ENCODE results near the gene TMEM19.

Gene TMEM19
- long read RNA-seq, donor 1, full-length matches to known transcripts: 7 of 13 reads
- long read RNA-seq, donor 1, partial matches to known transcripts: 6 of 13 reads
- long read RNA-seq, donor 1, other reads (novel, unspliced or antisense): 0 of 13 reads
- long read RNA-seq, donor 2, full-length matches to known transcripts: 5 of 11 reads
- long read RNA-seq, donor 2, partial matches to known transcripts: 6 of 11 reads
- long read RNA-seq, donor 2, other reads (novel, unspliced or antisense): 0 of 11 reads
- long read RNA-seq, donor 3, full-length matches to known transcripts: 3 of 3 reads
- long read RNA-seq, donor 3, partial matches to known transcripts: 0 of 3 reads
- long read RNA-seq, donor 3, other reads (novel, unspliced or antisense): 0 of 3 reads
- long read RNA-seq, donor 4, full-length matches to known transcripts: 7 of 7 reads
- long read RNA-seq, donor 4, partial matches to known transcripts: 0 of 7 reads
- long read RNA-seq, donor 4, other reads (novel, unspliced or antisense): 0 of 7 reads
- long read RNA-seq, donor 5, full-length matches to known transcripts: 9 of 9 reads
- long read RNA-seq, donor 5, partial matches to known transcripts: 0 of 9 reads
- long read RNA-seq, donor 5, other reads (novel, unspliced or antisense): 0 of 9 reads
- long read RNA-seq, donor 6, full-length matches to known transcripts: 14 of 24 reads
- long read RNA-seq, donor 6, partial matches to known transcripts: 10 of 24 reads
- long read RNA-seq, donor 6, other reads (novel, unspliced or antisense): 0 of 24 reads
- long read RNA-seq, donor 7, full-length matches to known transcripts: 11 of 11 reads
- long read RNA-seq, donor 7, partial matches to known transcripts: 0 of 11 reads
- long read RNA-seq, donor 7, other reads (novel, unspliced or antisense): 0 of 11 reads
- long read RNA-seq, donor 8, full-length matches to known transcripts: 6 of 14 reads
- long read RNA-seq, donor 8, partial matches to known transcripts: 8 of 14 reads
- long read RNA-seq, donor 8, other reads (novel, unspliced or antisense): 0 of 14 reads

- DNase-seq: peak; percentile 98
Observed at GRCh38 chr12:71685914-71686657, at the start of gene TMEM19. Gene TMEM19 (plus strand): TSS chr12:71686082. CDS start chr12:71686681, 599 bp downstream.

GRCh38 chr12:71636704-71637115 is 49.2 kb upstream of the TMEM19 start:
- DNase-seq: peak; percentile 11

DNA sequence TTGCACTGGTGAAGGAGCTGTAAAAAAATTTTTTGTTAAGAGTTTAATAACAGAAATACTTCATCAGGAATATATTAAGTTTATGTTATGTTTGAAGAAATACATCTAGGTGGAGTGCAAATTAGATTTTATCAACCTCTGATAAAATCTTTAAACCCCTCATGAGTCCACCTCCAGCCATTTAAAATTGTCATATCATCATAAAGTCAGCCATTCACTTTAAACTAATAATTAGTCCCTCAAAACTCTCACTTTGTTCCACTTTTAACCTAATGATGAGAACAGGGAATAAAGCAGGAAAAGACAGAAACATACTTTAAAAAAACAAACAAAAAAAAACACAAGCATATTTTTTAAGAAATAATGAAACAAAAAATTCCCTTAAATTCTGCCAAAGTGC is 47.4 kb upstream of the TMEM19 start:
- DNase-seq: no peak

GRCh38 chr12:71639341-71639760 is 46.5 kb upstream of the TMEM19 start:
- DNase-seq: no peak

GRCh38 chr12:71640316-71640715 is 45.6 kb upstream of the TMEM19 start:
- no peak for DNase-seq

DNA sequence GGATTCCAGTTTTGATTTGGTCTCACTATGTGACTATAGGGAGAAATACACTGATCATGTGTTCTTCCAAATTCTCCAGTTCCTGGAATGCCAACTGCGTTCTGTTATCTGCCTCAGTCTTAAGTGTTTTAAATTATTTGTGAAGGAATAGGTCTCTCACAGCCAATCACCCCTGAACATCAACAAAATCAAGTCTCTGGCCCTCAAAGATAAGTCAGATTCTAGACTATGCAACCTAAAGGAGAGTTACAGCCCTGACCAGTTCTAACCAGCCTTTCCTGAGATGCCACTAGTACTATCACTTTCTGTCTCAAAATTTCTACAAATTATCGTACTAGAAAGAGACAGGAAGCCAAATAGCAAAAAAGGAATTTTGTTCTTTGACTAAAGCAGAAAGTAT is 44.5 kb upstream of the TMEM19 start:
- no peak for DNase-seq

DNA sequence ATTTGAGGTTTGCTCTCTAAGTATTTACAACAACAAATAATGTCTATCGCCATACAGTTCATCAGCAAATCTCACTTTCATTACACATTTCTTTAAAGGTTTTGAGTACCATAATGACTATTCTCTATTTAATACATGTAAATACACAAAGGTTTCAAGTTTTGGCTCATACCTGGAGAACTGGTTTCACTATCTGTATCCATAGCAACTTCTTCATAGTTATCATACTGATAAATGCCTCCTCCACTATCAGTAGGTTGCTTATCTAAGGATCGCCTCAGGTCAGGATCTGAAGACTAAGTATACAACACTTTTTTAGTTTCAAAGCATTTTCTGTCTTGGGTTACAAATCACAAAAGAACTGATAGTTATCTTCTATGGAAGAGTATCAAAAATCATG is 43.6 kb upstream of the TMEM19 start:
- no peak for DNase-seq

GRCh38 chr12:71645268-71645667 is 40.6 kb upstream of the TMEM19 start:
- DNase-seq: no peak

- no peak for DNase-seq
Observed at GRCh38 chr12:71646512-71646911, 39.4 kb upstream of the TMEM19 start.

DNA sequence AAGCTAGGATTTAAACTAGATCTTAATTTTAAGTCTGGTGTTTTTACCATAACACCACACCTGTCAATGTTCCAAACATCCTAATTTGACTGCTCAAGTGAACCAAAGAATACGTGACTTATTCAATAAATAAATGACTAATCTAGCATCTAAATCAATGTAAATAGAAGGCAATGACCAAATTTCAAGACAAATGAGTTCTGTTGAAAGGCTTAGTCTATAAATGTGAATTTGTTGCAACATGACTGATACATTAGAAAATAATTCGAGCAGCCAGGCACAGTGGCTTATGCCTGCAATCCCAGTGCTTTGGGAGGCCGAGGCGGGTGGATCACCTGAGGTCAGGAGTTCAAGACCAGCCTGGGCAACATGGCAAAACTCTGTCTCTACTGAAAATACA is 37.3 kb upstream of the TMEM19 start:
- no peak for DNase-seq

DNA sequence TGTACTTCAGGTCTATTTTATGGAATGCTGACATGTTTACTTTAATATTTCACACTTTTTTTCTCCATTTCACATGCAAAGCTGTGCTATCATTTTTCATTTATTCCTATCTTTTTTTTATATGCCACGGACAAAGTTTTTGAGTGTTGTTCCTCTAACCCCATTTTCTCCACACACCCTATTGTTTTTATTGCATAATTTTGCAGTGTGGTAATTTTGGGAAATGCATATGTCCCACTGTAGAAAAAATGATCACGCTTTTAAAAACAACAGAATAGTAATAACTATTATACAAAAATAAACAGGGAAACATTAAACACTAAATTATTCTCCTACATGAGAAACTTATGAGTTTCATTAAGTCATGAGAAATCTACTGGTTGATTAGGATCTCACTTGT is 36.5 kb upstream of the TMEM19 start:
- no peak for DNase-seq

DNA sequence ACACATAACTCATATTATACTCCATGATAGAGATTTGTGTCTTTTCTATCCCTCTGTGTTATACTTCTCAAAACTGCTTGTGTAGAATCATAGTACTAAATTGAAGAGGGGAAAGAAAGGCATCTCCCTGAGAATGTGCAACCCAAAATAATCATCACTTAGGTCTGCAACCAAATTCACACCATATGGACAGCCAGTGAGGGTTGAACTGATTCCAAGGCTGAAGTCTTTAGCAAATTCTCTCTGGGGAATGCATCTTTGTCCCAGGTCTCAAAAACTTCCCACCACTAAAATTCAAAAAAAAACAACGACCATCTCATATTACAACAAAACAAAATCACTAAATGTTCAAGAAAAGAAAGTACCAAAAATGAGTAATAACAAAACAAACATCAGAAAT is 33.2 kb upstream of the TMEM19 start:
- no peak for DNase-seq

DNA sequence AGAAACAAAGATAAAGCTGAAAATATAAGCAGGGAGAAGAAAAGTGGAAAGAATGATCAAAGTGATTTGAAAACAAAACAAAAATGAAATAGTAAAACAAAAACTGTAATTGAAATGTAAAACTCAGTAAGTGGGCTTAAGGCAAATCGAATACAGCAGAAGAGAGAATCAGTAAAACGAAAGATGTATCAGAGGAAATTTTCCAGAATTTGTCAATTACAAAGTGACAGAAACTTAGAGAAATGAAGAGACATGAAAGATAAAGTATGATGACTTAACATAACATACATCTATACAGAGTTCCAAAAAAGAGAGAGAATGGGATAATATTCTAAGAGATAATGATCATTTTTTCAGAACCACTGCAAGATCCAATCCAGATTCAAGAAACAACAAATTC is 32.7 kb upstream of the TMEM19 start:
- DNase-seq: no peak

DNA sequence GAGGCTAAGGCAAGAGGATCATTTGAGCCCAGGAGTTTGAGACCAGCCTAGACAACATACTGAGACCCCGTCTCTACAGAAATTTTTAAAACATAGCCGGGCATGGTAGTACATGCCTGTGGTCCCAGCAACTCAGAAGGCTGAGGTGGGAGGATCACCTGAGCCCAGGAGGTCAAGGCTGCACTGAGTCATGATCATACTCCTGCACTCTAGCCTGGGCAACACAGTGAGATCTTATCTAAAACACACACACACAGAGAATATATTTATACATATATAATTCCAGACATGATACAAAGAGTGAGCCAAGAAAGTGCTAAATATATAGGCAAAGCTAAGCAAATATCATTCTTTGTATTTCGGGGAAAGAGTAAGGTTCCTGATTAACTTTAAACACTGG is 31.7 kb upstream of the TMEM19 start:
- no peak for DNase-seq

DNA sequence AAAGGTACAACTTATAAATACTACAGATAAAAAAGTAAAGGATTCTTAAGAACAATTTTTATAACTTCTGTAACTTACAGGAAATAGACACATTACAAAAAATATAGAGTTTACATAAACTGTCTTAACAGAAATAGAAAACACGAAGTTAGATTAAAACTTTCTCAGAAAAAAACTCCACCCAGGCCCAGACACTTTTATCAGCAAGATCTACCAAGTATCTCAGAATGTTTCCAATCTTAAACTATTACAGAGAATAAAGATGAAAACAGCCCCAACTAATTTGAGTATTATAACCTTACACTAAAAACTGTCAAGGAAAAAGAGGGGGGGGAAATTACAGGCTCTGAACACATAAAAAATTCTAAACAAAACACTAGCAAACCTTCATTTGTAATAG is 30.4 kb upstream of the TMEM19 start:
- no peak for DNase-seq

DNA sequence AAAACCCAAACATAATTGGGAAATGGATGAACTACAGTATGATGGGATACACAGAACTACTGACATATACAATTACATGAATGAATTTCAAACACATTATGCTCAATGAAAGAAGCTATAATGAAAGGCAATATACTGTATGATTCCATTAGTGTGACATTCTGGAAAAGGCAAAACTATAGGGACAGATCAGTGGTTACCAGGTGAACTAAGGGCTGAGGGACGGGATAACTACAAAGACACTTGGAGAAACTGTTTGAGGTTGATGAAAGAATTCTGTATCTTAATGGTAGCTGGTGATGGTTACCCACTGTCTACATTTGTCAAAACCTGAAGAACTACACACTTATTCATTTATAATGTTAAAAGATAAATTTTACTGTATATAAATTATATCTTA is 30.0 kb upstream of the TMEM19 start:
- no peak for DNase-seq

DNA sequence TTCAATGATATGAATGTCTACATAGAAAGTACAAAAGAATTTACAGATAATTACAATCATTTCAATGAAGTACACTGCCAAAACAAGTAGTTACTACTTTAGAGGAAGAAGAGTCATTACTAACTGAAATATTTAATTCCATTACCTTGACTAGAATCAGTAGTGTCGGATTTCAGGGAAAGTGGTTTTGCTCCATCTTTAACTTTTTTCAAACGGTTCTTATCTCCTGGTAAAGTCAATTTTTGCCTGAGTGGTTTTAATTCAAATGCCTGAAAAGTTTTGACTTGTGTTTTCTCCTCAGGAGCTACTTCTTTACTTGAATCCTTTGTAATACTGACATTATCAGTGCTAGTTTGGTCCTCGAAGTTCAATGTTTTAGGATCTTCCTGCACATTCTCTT is 29.1 kb upstream of the TMEM19 start:
- DNase-seq: no peak

- DNase-seq: no peak
Observed at GRCh38 chr12:71661977-71662530, 23.8 kb upstream of the TMEM19 start.

GRCh38 chr12:71662849-71663560 is 22.9 kb upstream of the TMEM19 start:
- DNase-seq: peak; percentile 93

- peak; percentile 99 for DNase-seq
Observed at GRCh38 chr12:71663561-71664410, 22.1 kb upstream of the TMEM19 start, which contains the start of the genes THAP2 and ZFC3H1. Gene THAP2 (plus strand): TSS chr12:71664301. CDS start chr12:71664510, 209 bp downstream. Gene ZFC3H1 (minus strand): TSS chr12:71663848. CDS start chr12:71663610, 238 bp downstream.

All from right kidney (tissue), 9 donors.